HG02943 (cell line): ENCODE data around the gene TMEM130.
"Not testable (repeated sequence)": the region's sequence is repeated elsewhere in the genome, so short reads cannot be mapped to it uniquely, and the experiment has no call there.

Source experiments
- ATAC-seq: cut with Tn5 transposase; IDR thresholded peaks from one replicate; pipeline ENCODE4 v1.9.1; 2021; ENCODE audit warnings: mild to moderate bottlenecking, low read depth, moderate library complexity; ENCODE audit not compliant: unreplicated experiment

TMEM130 gene

GRCh38 chr7:98877692-98878364, 8.0 kb upstream of the TMEM130 start:
- no peak for ATAC-seq

GRCh38 chr7:98877146-98877545, 7.3 kb upstream of the TMEM130 start:
- ATAC-seq, result no peak

GRCh38 chr7:98875501-98875900, 5.7 kb upstream of the TMEM130 start:
- no peak for ATAC-seq

- no peak for ATAC-seq
Observed at GRCh38 chr7:98874942-98875341, 5.1 kb upstream of the TMEM130 start.

GRCh38 chr7:98873610-98874009, 3.8 kb upstream of the TMEM130 start:
- not testable (repeated sequence) for ATAC-seq

GRCh38 chr7:98872328-98872924, 2.6 kb upstream of the TMEM130 start:
- ATAC-seq, result no peak

GRCh38 chr7:98870807-98871491, 1.1 kb upstream of the TMEM130 start:
- ATAC-seq, result no peak

GRCh38 chr7:98870121-98870651, 372 bp upstream of the TMEM130 start:
- ATAC-seq, result no peak

- no peak for ATAC-seq
Observed at GRCh38 chr7:98869027-98869596, 702 bp downstream of the TMEM130 start.

GRCh38 chr7:98868450-98868849, 1.4 kb downstream of the TMEM130 start:
- ATAC-seq, result no peak

GRCh38 chr7:98866765-98867164, 3.0 kb downstream of the TMEM130 start:
- no peak for ATAC-seq

- ATAC-seq, result no peak
Observed at GRCh38 chr7:98866351-98866750, 3.5 kb downstream of the TMEM130 start.

- ATAC-seq, result no peak
Observed at GRCh38 chr7:98864731-98865453, 4.9 kb downstream of the TMEM130 start.

GRCh38 chr7:98863601-98864000, 6.2 kb downstream of the TMEM130 start:
- ATAC-seq, result no peak

- no peak for ATAC-seq
Observed at GRCh38 chr7:98862716-98863420, 6.9 kb downstream of the TMEM130 start.

- ATAC-seq, result no peak
Observed at GRCh38 chr7:98862203-98862602, 7.6 kb downstream of the TMEM130 start.

GRCh38 chr7:98860071-98860470, 9.7 kb downstream of the TMEM130 start:
- no peak for ATAC-seq

- ATAC-seq, result no peak
Observed at GRCh38 chr7:98855610-98856422, 14.0 kb downstream of the TMEM130 start.

GRCh38 chr7:98852826-98853225, 17.0 kb downstream of the TMEM130 start:
- no peak for ATAC-seq
